Activated CD8-positive, alpha-beta T cell treated with anti-CD3 and anti-CD28 coated beads for 36 hours (primary cell): ENCODE measurements around the gene NKX2-1. TPM values are rescaled to one million over a fixed set of nuclear protein-coding genes. Genes with fewer than 3 reads are reported as not detected.
A peak's percentile ranks its signal among the peaks of the same experiment; 100 is the strongest.
"Not testable (repeated sequence)": the region's sequence is repeated elsewhere in the genome, so short reads cannot be mapped to it uniquely, and the experiment has no call there.

Experiments used
- ATAC-seq: fragments of 200-7000 bp; cut with Tn5 transposase; one replicate; pipeline ENCODE4 v1.10.0; 2021; ENCODE audit warnings: mild to moderate bottlenecking, moderate library complexity
- CTCF ChIA-PET: fragments of 350-600 bp; sonication (Branson Sonifier 250); formaldehyde crosslinking; loops from one replicate; lab custom pipeline; 2021; ENCODE audit warnings: antibody characterized with exemption; lab: Charles Lee
- POLR2A ChIA-PET: fragments of 350-600 bp; sonication (Branson Sonifier 250); formaldehyde crosslinking; loops from one replicate; lab custom pipeline; 2021; ENCODE audit warnings: antibody characterized with exemption; lab: Charles Lee
- DNase-seq: peaks from one replicate; pipeline ENCODE4 v3.0.0-alpha.2; 2020
- H3K27ac Mint-ChIP-seq: one replicate; pipeline ENCODE4 v1.8.0; 2021; ENCODE audit warnings: mild to moderate bottlenecking, mixed read lengths
- H3K27me3 Mint-ChIP-seq: one replicate; pipeline ENCODE4 v1.8.0; 2021; ENCODE audit warnings: mixed read lengths
- H3K36me3 Mint-ChIP-seq: one replicate; pipeline ENCODE4 v1.8.0; 2021; ENCODE audit warnings: low read depth, mixed read lengths
- H3K4me1 Mint-ChIP-seq: one replicate; pipeline ENCODE4 v1.8.0; 2021; ENCODE audit warnings: low read depth, mixed read lengths
- H3K4me3 Mint-ChIP-seq: one replicate; pipeline ENCODE4 v1.8.0; 2021; ENCODE audit warnings: mild to moderate bottlenecking, moderate library complexity, mixed read lengths
- H3K9me3 Mint-ChIP-seq: one replicate; pipeline ENCODE4 v1.8.0; 2021; ENCODE audit warnings: mixed read lengths
- CTCF ChIP-seq: fragments of 200-600 bp; IDR thresholded peaks from one replicate; pipeline ENCODE4 v1.8.0; 2022; ENCODE audit warnings: antibody characterized with exemption, mild to moderate bottlenecking
- intact Hi-C: fragments of 100-400 bp; cut with micrococcal nuclease; formaldehyde crosslinking; loops from one replicate; pipeline ENCODE4 v1.10.0; 2022
- total RNA-seq, 2 experiments: library from RNA; stranded (reverse); gene quantifications; one replicate each; pipeline ENCODE4 v1.2.3, GENCODE V29; 2021

Gene NKX2-1
- total RNA-seq, 2 experiments from 2014 or later = 0.25 TPM; not detected in 1

- H3K36me3 Mint-ChIP-seq = no peaks in the 10 kb centered on the region
- ChIA-PET POLR2A (no interaction called here), CTCF (no interaction called here)
- H3K27me3 Mint-ChIP-seq = peaks cover 12% of the 10 kb centered on the region
- H3K9me3 Mint-ChIP-seq = no peaks in the 10 kb centered on the region
- no peak overlapping the region for H3K27ac Mint-ChIP-seq
- no peak overlapping the region for H3K4me3 Mint-ChIP-seq
- peaks cover 2% of the 10 kb centered on the region for H3K4me1 Mint-ChIP-seq
- intact Hi-C loops = no loop called here
- ATAC-seq (peak; percentile 34), DNase-seq (no peak)
- TF ChIP-seq CTCF = no peak
Observed at GRCh38 chr14:36479344-36479743, 40.7 kb downstream of the NKX2-1 start.

- Mint-ChIP-seq H3K4me1 (peaks cover 2% of the 10 kb centered on the region), H3K27ac (no peak overlapping the region), H3K4me3 (no peak overlapping the region), H3K36me3 (no peaks in the 10 kb centered on the region), H3K27me3 (peaks cover 12% of the 10 kb centered on the region), H3K9me3 (no peaks in the 10 kb centered on the region)
- ATAC-seq = peak; percentile 74
- TF ChIP-seq CTCF = no peak
- ChIA-PET POLR2A (no interaction called here), CTCF (interaction anchor here (1.2 kb wide), 1 partner anchor 104 kb away, joined by 3 read pairs; no protein-coding TSS in a partner anchor)
- peak; percentile 20 for DNase-seq
- intact Hi-C loops = no loop called here
Observed at GRCh38 chr14:36478782-36479181, 41.2 kb downstream of the NKX2-1 start.

- no peak for TF ChIP-seq CTCF
- ChIA-PET POLR2A (no interaction called here), CTCF (interaction anchor here (1.6 kb wide), 1 partner anchor 76 kb away, joined by 5 read pairs; no protein-coding TSS in a partner anchor)
- no peak for ATAC-seq
- Mint-ChIP-seq H3K4me1 (peaks cover 2% of the 10 kb centered on the region), H3K27ac (no peak overlapping the region), H3K27me3 (peaks cover 13% of the 10 kb centered on the region), H3K4me3 (no peak overlapping the region), H3K36me3 (no peaks in the 10 kb centered on the region), H3K9me3 (no peaks in the 10 kb centered on the region)
- DNase-seq = peak; percentile 1
- intact Hi-C loops = no loop called here
Observed at GRCh38 chr14:36477266-36477665, 42.8 kb downstream of the NKX2-1 start.

DNA sequence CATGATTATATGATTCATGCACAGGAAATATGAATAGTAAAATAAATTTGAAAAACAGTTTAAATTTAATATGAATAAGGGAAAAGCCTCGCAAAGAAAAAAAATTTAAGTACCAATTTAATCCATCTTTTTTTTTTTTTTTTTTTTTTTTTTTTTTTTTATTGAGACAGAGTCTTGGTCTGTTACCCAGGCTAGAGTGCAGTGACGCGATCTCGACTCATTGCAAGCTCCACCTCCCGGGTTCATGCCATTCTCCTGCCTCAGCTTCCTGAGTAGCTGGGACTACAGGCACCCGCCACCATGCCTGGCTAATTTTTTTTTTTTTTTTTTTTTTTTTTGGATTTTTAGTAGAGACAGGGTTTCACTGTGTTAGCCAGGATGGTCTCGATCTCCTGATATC lies 44.0 kb downstream of the NKX2-1 start:
- H3K4me3 Mint-ChIP-seq, intact Hi-C loops, DNase-seq, H3K9me3 Mint-ChIP-seq, H3K36me3 Mint-ChIP-seq, H3K27ac Mint-ChIP-seq, H3K4me1 Mint-ChIP-seq, CTCF ChIA-PET, ATAC-seq: not testable (repeated sequence)
- peaks cover 11% of the 10 kb centered on the region for H3K27me3 Mint-ChIP-seq
- POLR2A ChIA-PET = interaction anchor here (0.6 kb wide), 1 partner anchor 24 kb away, joined by 3 read pairs; no protein-coding TSS in a partner anchor

GRCh38 chr14:36474593-36474992 lies 45.4 kb downstream of the NKX2-1 start:
- Mint-ChIP-seq H3K27me3 (peaks cover 7% of the 10 kb centered on the region), H3K4me1 (peaks cover 2% of the 10 kb centered on the region), H3K36me3 (no peaks in the 10 kb centered on the region), H3K9me3 (no peaks in the 10 kb centered on the region), H3K27ac (no peak overlapping the region), H3K4me3 (no peak overlapping the region)
- no peak for TF ChIP-seq CTCF
- no peak for ATAC-seq
- POLR2A ChIA-PET = no interaction called here
- CTCF ChIA-PET = no interaction called here
- no peak for DNase-seq
- intact Hi-C loops = no loop called here

- intact Hi-C loops = no loop called here
- Mint-ChIP-seq H3K4me3 (no peak overlapping the region), H3K4me1 (no peaks in the 10 kb centered on the region), H3K27me3 (peaks cover 5% of the 10 kb centered on the region), H3K9me3 (no peaks in the 10 kb centered on the region), H3K27ac (no peak overlapping the region), H3K36me3 (no peaks in the 10 kb centered on the region)
- ATAC-seq = no peak
- no peak for TF ChIP-seq CTCF
- POLR2A ChIA-PET = no interaction called here
- CTCF ChIA-PET = no interaction called here
- no peak for DNase-seq
Observed at GRCh38 chr14:36471431-36471830, 48.6 kb downstream of the NKX2-1 start.
